Hematopoietic multipotent progenitor cell (in vitro differentiated cells): ENCODE data around the gene VENTX. TPM values are rescaled to one million over a fixed set of nuclear protein-coding genes. Genes with fewer than 3 reads are reported as not detected.
"Not testable (repeated sequence)": the region's sequence is repeated elsewhere in the genome, so short reads cannot be mapped to it uniquely, and the experiment has no call there.

Experiments used
- DNase-seq, 3 donors: peaks; one replicate each; pipeline ENCODE4 v3.0.0-alpha.2; 2011 to 2015; ENCODE audit warnings: low read depth in 2 of 3, low spot score in 2 of 3
- total RNA-seq: library from RNA; depleted of rRNA; stranded (reverse); fragments of >200 nt; gene quantifications from one replicate; pipeline ENCODE4 v1.2.3, GENCODE V29; 2012

The VENTX gene
- total RNA-seq, 1 donor = 0.27 TPM

DNA sequence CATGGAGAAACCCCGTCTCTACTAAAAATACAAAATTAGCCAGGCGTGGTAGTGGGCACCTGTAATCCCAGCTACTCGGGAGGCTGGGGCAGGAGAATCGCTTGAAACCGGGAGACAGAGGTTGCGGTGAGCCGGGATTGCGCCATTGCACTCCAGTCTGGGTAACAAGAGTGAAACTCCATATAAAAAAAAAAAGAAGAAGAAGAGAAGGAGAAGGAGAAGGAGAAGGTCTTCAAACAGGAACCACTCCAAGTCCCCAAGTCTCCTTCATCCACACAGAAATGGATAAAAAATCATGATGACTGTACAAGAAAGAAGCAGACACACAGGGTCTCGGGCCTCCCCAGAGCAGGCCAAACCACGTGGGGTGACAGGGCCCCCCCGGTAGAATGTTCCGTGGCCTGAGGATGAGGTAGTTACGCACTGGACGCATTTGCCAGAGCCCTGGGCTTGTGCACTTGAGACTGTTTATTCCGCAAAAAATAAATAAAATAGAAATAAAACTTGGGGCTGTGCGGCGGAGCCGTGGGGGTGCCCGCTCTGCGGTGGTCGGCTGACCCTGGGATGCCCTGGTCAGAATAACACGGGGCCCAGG lies 15.8 kb downstream of the VENTX start:
- DNase-seq = no peak

DNA sequence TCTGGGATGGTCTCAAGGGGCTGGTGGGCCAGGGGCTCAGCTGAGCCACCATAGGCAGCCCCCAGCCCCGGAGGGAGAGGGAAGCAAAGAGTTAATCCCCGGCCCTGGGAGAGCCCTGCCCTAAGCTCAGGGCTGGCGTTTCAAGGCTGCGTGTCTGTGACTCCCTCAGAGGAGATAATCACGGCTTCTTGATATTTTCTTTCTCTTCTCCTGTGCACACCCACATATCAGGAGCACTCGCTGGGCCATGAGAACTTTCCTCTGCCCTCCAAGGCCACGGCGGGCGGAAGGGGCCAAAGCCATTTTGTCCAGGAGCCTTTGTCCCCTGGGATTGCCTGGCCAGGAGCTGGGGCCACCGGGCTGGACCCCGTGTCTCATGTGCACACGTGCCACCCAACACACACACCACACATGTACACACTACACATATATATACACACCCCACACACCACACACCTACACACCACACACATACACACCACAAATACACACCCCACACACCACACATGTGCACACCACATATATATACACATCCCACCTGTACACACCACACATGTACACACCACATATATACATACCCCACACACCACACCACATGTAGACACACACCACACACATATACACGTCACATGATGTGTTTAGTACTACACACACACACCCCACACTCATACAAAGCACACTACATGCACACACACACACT lies 16.9 kb downstream of the VENTX start:
- DNase-seq = no peak

DNA sequence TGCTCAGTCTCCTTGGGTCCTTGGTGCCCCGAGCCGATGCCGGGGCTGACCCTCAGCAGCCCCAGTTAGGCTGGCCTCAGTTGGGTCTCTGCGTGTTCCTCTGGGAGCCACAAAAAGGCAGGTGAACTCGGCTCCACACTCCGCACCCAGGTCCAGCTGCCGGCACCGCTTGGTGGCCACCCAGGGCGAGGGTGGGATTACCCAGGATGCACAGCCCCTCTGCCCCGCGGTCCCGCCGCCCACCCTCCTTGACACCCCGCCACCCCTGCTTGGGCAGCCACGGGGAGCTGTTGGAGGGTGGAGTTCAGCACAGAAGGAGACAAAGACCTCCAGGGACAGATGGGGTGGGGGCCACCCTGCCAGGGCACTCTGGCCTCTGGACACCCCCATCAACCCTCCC lies 17.7 kb downstream of the VENTX start:
- DNase-seq = no peak

GRCh38 chr10:133257489-133258065 lies 19.9 kb downstream of the VENTX start:
- DNase-seq = peak in 1 of 3 donors; percentile 59

- DNase-seq = peak in 2 of 3 donors; percentile 39 to 44
Measured at GRCh38 chr10:133258066-133258817, 20.6 kb downstream of the VENTX start.

DNA sequence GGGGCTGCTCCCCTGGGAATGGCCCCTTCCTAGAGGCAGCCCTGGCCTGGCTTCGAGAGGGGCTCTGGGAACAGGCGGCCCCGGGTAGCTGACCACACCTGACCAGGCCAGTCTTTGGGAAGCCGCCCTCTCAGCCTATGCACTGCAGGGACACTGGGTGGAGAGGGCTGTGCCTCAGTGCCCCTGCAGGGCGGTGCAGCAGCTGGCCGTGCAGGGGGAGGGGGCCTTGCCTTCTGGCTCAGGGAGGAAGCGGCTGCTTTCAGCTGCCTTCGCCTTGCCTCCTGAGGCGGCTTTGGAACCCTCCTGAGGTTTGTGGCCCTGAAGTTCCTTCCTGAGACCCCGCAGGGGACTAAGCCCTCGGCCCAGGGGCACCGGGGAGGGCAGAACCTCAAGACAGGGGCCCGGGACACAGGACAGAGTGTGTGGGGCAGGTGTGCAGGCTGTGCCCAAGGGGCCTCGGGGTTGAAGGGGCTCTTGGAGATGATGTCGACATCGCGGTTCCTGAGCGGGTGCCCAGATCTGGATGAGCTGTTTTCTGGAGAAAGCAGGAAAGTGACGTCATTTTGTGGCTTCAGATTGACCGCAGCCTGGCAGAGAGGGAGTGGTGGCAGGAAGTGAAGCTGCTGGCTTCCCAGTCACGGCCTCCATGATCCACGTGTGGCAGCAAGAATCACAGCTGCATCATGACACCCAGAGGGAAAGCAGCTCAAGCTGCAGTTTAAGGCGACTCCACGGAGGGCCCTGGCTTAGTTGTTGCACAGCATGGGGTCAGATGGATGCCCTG lies 21.4 kb downstream of the VENTX start:
- DNase-seq = peak; percentile 53 to 97 (median 96)

GRCh38 chr10:133259602-133259989 lies 21.9 kb downstream of the VENTX start:
- no peak for DNase-seq

DNA sequence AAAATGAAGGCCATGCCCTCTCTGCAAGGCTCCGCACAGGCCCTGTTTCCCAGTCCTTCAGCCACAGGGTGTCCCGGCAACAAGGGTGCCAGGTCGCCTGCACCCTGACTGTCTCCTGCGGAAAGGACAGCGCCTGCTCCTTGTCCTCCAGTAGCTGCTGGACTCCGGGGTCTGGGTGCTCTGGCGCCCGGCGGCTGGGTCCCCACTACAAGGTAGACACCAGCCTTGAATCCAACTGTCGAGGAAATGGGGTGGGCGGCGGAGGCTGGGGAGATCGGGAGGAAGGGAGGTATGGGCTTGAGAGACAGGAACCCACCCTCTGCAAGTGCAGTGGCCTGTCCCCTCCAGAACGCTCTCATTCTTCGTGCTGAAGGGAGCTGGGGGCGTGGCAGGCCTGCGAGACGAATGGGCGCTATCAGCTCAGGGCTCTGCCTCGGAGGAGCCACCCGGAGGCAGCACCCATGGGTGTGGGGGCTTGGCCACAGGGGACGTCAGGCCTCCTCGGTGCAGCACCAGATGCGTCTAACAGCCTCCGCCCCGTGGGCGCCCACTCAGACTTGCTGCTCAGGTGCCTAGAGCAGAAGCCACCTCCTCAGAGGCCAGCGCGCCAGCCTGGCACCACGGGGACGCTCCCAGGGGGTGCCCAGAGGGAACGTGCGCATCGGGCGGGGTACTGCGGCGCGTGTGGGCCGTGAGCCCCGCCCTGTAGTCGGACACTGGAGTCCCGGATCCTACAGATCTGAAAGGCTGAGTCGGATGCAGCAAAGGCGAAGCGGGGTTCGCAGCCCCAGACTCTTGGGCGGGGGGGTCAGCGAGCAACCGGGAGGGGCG lies 23.5 kb downstream of the VENTX start:
- DNase-seq = peak; percentile 40 to 55 (median 46)

GRCh38 chr10:133261726-133262325 lies 24.2 kb downstream of the VENTX start:
- peak in 2 of 3 donors; percentile 63 to 66 for DNase-seq

DNA sequence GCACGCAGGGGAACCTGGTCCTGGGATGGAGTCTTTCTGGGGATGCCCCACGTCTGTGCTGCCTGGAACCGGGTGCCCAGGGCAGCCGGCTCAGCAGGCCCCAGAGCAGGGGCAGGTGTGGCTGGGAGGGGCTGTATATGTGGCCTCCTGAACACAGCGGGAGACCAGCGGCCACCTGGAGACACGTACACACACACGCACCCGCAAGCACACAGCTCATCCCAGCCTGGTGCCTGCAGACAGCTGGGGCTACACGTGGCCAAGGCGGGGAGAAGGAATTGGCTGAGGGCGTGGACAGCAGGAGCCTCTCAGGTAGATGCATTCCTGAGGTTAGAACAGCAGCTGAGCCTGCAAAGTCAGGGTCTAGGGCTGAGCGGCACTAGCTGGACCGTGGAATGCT lies 25.0 kb downstream of the VENTX start:
- no peak for DNase-seq

DNA sequence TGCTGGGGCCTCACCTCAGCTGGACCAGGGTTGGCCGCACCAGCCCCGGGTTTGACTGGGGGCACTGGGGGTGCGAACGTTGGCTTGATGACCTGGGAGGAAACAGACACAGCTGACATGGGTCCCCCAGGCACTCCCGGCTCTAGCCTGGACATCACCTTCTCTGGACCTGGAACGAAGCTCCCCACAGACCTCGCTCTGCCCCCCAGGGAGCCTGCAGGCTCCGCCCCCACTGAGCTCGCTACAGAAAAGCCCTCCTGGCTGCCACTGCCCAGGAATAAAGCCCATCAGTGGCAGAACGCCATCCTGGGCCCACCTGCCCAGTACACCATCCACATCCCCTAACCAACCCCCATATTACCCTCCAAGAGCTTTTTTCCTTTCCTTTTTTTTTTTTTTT lies 26.0 kb downstream of the VENTX start:
- DNase-seq = no peak

GRCh38 chr10:133264461-133264860 lies 26.8 kb downstream of the VENTX start:
- DNase-seq = no peak

GRCh38 chr10:133265052-133265451 lies 27.4 kb downstream of the VENTX start:
- not testable (repeated sequence) for DNase-seq

- no peak for DNase-seq
Measured at GRCh38 chr10:133266056-133266795, 28.6 kb downstream of the VENTX start.

- DNase-seq = no peak
Measured at GRCh38 chr10:133267293-133267692, 29.6 kb downstream of the VENTX start.

- DNase-seq = no peak
Measured at GRCh38 chr10:133267829-133268228, 30.2 kb downstream of the VENTX start.

GRCh38 chr10:133268532-133268931 lies 30.9 kb downstream of the VENTX start:
- DNase-seq = no peak

GRCh38 chr10:133269367-133269766 lies 31.7 kb downstream of the VENTX start:
- DNase-seq = no peak

GRCh38 chr10:133270204-133270603 lies 32.5 kb downstream of the VENTX start:
- no peak for DNase-seq
